ENCODE results near the gene NLRP9.

The NLRP9 gene

GRCh38 chr19:55668603-55669348 lies 69.4 kb downstream of the NLRP9 start:
- no peak for DNase-seq (ENCODE audit: extremely low read depth, low read depth)
- TF ChIP-seq CTCF (IDR thresholded peaks at IDR 0.05; ENCODE audit: low read depth, low read length): no peak

GRCh38 chr19:55667958-55668357 lies 70.2 kb downstream of the NLRP9 start:
- TF ChIP-seq CTCF (IDR thresholded peaks at IDR 0.05; ENCODE audit: low read depth, low read length): no peak
- DNase-seq (ENCODE audit: extremely low read depth, low read depth): no peak

GRCh38 chr19:55667511-55667910 lies 70.7 kb downstream of the NLRP9 start:
- no peak for TF ChIP-seq CTCF (IDR thresholded peaks at IDR 0.05; ENCODE audit: low read depth, low read length)
- DNase-seq (ENCODE audit: extremely low read depth, low read depth): no peak

GRCh38 chr19:55667006-55667381 lies 71.2 kb downstream of the NLRP9 start:
- no peak for DNase-seq (ENCODE audit: extremely low read depth, low read depth)
- no peak for TF ChIP-seq CTCF (IDR thresholded peaks at IDR 0.05; ENCODE audit: low read depth, low read length)

- TF ChIP-seq CTCF (IDR thresholded peaks at IDR 0.05; ENCODE audit: low read depth, low read length): no peak
- DNase-seq (ENCODE audit: extremely low read depth, low read depth): no peak
Observed at GRCh38 chr19:55666343-55667005, 71.7 kb downstream of the NLRP9 start.

- TF ChIP-seq CTCF (IDR thresholded peaks at IDR 0.05; ENCODE audit: low read depth, low read length): no peak
- no peak for DNase-seq (ENCODE audit: extremely low read depth, low read depth)
Observed at GRCh38 chr19:55663846-55664536, 74.2 kb downstream of the NLRP9 start.

- no peak for TF ChIP-seq CTCF (IDR thresholded peaks at IDR 0.05; ENCODE audit: low read depth, low read length)
- no peak for DNase-seq (ENCODE audit: extremely low read depth, low read depth)
Observed at GRCh38 chr19:55661826-55662225, 76.4 kb downstream of the NLRP9 start.
